Measurements from ENCODE around the gene ZIC5. TPM values are rescaled to one million over a fixed set of nuclear protein-coding genes. Genes with fewer than 3 reads are reported as not detected.
A peak's percentile ranks its signal among the peaks of the same experiment; 100 is the strongest.

The ZIC5 gene
- total and polyA plus RNA-seq, 2 of the 13 experiments (the other 11 are each of a cell fraction or from before 2014, with no cell fraction given), result 0.02 to 0.07 TPM

DNA sequence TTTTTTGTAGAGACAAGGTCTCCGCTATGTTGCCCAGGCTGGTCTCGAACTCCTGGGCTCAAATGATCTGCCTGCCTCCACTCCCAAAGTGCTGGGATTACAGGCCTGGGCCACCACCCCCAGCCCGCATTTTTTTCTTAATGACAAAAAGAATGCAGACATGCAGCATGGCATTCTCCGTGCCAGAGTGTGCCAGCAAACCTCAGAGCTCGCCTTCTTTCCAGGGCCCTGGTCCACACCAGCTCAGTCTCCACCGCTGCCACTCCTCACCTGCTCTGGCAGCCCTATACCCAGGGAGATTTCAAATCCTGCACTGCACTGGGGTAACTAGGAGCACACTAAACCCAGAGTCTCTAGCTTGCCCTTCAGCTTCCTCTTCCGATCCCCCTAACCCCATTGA, 41.7 kb downstream of the ZIC5 start:
- intact Hi-C loops (cut with micrococcal nuclease; ENCODE audit: unreplicated experiment) (no loop called here), in situ Hi-C loops (cut with HindIII; ENCODE audit: extremely low pct_ligation_motif_present, low pct_unique_long_range_greater_than_20kb) (no loop called here)
- H3K4me3 ChIP-seq (replicated peaks in 1 of 3; ENCODE audit: insufficient read depth in 1 of 3, low read depth in 2 of 3, low read length in 3 of 3), result no peak overlapping the region
- H3K27ac ChIP-seq (ENCODE audit: extremely low read length, insufficient read depth, low read length), result no peak overlapping the region
- H3K4me2 ChIP-seq (ENCODE audit: low read depth, low read length), result peak overlapping the region; percentile 40; the same call in 1 of the 2 replicates
- FAIRE-seq (no peak), ATAC-seq (peak; percentile 46), DNase-seq (ENCODE audit: low spot score) (no peak)
- TF ChIP-seq ZNF644 (CRISPR knock-in tag; IDR thresholded peaks at IDR 0.05; ENCODE audit: low read depth), result no peak
- TF ChIP-seq, protein P1, sequence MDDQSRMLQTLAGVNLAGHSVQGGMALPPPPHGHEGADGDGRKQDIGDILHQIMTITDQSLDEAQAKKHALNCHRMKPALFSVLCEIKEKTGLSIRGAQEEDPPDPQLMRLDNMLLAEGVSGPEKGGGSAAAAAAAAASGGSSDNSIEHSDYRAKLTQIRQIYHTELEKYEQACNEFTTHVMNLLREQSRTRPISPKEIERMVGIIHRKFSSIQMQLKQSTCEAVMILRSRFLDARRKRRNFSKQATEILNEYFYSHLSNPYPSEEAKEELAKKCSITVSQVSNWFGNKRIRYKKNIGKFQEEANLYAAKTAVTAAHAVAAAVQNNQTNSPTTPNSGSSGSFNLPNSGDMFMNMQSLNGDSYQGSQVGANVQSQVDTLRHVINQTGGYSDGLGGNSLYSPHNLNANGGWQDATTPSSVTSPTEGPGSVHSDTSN (CRISPR knock-in tag; IDR thresholded peaks at IDR 0.05; ENCODE audit: borderline replicate concordance), result no peak
- TF ChIP-seq ZNF557 (CRISPR knock-in tag; IDR thresholded peaks at IDR 0.05), result no peak
- no peak for TF ChIP-seq ZNF331 (CRISPR knock-in tag; IDR thresholded peaks at IDR 0.05)
- TF ChIP-seq GTF3A (CRISPR knock-in tag; conservative IDR thresholded peaks at IDR 0.05), result no peak
- no peak for TF ChIP-seq ZFP36 (IDR thresholded peaks at IDR 0.05; ENCODE audit: borderline replicate concordance, low read depth, low read length, partially characterized antibody)
- TF ChIP-seq, protein P2, sequence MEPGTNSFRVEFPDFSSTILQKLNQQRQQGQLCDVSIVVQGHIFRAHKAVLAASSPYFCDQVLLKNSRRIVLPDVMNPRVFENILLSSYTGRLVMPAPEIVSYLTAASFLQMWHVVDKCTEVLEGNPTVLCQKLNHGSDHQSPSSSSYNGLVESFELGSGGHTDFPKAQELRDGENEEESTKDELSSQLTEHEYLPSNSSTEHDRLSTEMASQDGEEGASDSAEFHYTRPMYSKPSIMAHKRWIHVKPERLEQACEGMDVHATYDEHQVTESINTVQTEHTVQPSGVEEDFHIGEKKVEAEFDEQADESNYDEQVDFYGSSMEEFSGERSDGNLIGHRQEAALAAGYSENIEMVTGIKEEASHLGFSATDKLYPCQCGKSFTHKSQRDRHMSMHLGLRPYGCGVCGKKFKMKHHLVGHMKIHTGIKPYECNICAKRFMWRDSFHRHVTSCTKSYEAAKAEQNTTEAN (CRISPR knock-in tag; conservative IDR thresholded peaks at IDR 0.05), result no peak
- no peak for TF ChIP-seq MTA3 (CRISPR knock-in tag; IDR thresholded peaks at IDR 0.05)
- TF ChIP-seq ZNF235 (CRISPR knock-in tag; IDR thresholded peaks at IDR 0.05; ENCODE audit: borderline replicate concordance), result no peak
- no peak for TF ChIP-seq POLR2AphosphoS2 (IDR thresholded peaks at IDR 0.05; ENCODE audit: low read depth, low read length)
- no peak for TF ChIP-seq JUNB (CRISPR knock-in tag; IDR thresholded peaks at IDR 0.05; ENCODE audit: borderline replicate concordance)
- TF ChIP-seq GTF2F1 (IDR thresholded peaks at IDR 0.05; ENCODE audit: low read length), result no peak
- no peak for TF ChIP-seq NCOA1 (CRISPR knock-in tag; IDR thresholded peaks at IDR 0.05)
- no peak for TF ChIP-seq HOXA3 (CRISPR knock-in tag; IDR thresholded peaks at IDR 0.05)
- no peak for TF ChIP-seq ZMAT3 (CRISPR knock-in tag; conservative IDR thresholded peaks at IDR 0.05)
- no peak for TF ChIP-seq HNRNPLL (IDR thresholded peaks at IDR 0.05; ENCODE audit: low read depth, low read length, poor library complexity, severe bottlenecking)
- no peak for TF ChIP-seq ZSCAN21 (CRISPR knock-in tag; IDR thresholded peaks at IDR 0.05; ENCODE audit: borderline replicate concordance)
- TF ChIP-seq DPF2 (CRISPR knock-in tag; IDR thresholded peaks at IDR 0.05; ENCODE audit: borderline replicate concordance, low read depth), result no peak
- ChIA-PET POLR2A (no interaction called here), CTCF (ENCODE audit: low intra/inter-chr PET ratio, low total read pairs) (no interaction called here)
- no peaks in the 10 kb centered on the region for H3K36me3 ChIP-seq (replicated peaks in 1 of 2; ENCODE audit: control insufficient read depth in 1 of 2, insufficient read depth in 2 of 2, low read length in 2 of 2)
- H3K79me2 ChIP-seq (ENCODE audit: insufficient read depth, low read length), result no peaks in the 10 kb centered on the region
- no peak overlapping the region for H2AFZ ChIP-seq (ENCODE audit: low read length)
- H3K27me3 ChIP-seq (ENCODE audit: control insufficient read depth in 1 of 2, insufficient read depth in 2 of 2, low read length in 2 of 2), result peaks cover 2 to 4% of the 10 kb centered on the region in 2 experiments; a peak in 2 of 5 replicates
- BruUV-seq (replicated peaks), result no TSS peak
- H4K20me1 ChIP-seq (ENCODE audit: insufficient read depth, low read length), result no peaks in the 10 kb centered on the region
- H3K4me1 ChIP-seq (ENCODE audit: insufficient read depth, low read length), result peaks cover 12% of the 10 kb centered on the region; the same call in 1 of the 2 replicates
- 63% methylated on average over 7 of the region's 7 CpGs for WGBS (ENCODE audit: low lambda C conversion rate)
- no peaks in the 10 kb centered on the region for H3K9me3 ChIP-seq (ENCODE audit: low read length)
- no peak overlapping the region for H3K9ac ChIP-seq (ENCODE audit: insufficient read depth, low read depth, low read length)
